Peyer's patch (tissue), 4 donors: ENCODE data around the gene ANKS1A. TPM values are rescaled to one million over a fixed set of nuclear protein-coding genes. Genes with fewer than 3 reads are reported as not detected.

Experiments used
- DNase-seq, 3 donors: peaks; one replicate each; pipeline ENCODE4 v3.0.0-alpha.2; 2017 to 2019
- H3K27ac ChIP-seq, 4 donors: fragments of 200-600 bp; sonication (generic); one replicate each; pipeline ENCODE4 v1.5.1; 2016 to 2019
- H3K27me3 ChIP-seq, 2 donors: fragments of 200-600 bp; sonication (generic); one replicate each; pipeline ENCODE4 v1.5.1; 2019
- H3K36me3 ChIP-seq, 3 donors: fragments of 200-600 bp; sonication (generic); one replicate each; pipeline ENCODE4 v1.5.1; 2016 to 2019
- H3K4me1 ChIP-seq, 4 donors: fragments of 200-600 bp; sonication (generic); one replicate each; pipeline ENCODE4 v1.5.1; 2016 to 2019
- H3K4me3 ChIP-seq, 4 donors: fragments of 200-600 bp; sonication (generic); 1 replicate in 3 of 4; 2 replicates in 1 of 4; pipeline ENCODE4 v1.5.1; 2016 to 2019; ENCODE audit warnings: mild to moderate bottlenecking in 1 of 4
- H3K9me3 ChIP-seq, 4 donors: fragments of 200-600 bp; sonication (generic); one replicate each; pipeline ENCODE4 v1.5.1; 2016 to 2019; ENCODE audit warnings: mild to moderate bottlenecking in 1 of 4
- POLR2A ChIP-seq, 2 donors: fragments of 450-650 bp; IDR thresholded peaks; one replicate each; pipeline ENCODE4 v1.5.1; 2017; ENCODE audit warnings: antibody characterized with exemption in 2 of 2, mild to moderate bottlenecking in 2 of 2, moderate library complexity in 2 of 2
- total RNA-seq, 4 donors: library from RNA; depleted of rRNA; stranded (reverse); fragments of >200 nt; gene quantifications; one replicate each; pipeline ENCODE4 v1.1.0, GENCODE V29; 2016
- TF ChIP-seq, protein P1 (sequence below), 6 experiments: fragments of 450-650 bp in 4 of 6; fragments of 200-600 bp in 2 of 6; sonication (generic) in 1 of 6; IDR thresholded peaks; one replicate each; pipeline ENCODE4 v1.5.1; 2017 to 2019; ENCODE audit warnings: antibody characterized with exemption in 6 of 6, mild to moderate bottlenecking in 3 of 6, moderate library complexity in 1 of 6

Gene ANKS1A
- total RNA-seq, 4 donors from 2014 or later: 24.3 to 42.1 (median 31.9) TPM

DNA sequence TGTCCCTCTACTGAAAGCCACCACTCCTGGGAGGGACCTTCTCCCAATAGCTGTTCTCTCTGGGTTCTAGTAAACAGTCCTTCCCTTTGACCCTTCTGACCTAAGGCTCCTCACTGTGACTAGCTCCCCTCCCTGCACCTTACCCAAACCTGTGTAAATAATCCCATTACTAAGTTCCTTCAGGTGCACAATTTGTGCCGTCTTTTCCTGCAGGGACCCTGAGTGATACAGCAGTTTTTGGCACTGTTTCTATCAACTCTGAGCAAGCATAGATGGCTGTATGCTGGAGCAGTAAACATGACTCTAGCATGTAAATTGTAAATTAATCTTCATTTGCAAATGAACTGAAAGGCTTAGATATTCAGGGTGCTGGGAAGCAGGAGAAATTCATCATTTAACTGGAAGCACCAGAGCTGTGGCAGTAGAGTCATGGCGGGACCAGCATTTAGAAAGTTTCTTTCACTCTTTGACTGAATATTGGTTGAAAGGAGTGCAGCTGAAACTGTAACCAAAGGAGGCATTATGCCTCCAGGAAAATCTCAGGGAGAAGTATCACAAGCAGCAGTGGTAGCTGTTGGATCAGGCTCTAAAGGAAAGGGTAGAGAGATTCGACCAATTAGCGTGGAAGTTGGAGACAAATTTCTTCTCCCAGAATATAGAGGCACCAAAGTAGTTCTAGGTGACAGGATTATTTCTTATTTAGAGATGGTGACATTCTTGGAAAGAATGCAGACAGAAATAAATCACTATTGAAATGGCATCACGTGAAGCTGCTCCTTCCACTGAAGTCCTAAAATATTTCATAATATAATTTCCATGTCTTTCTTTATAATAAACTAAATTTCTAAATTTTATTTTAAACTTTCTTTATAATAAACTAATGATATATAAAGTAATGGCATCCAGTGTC lies 134.3 kb downstream of the ANKS1A start:
- peak overlapping the region in 1 of 4 donors; percentile 69 for H3K27ac ChIP-seq

GRCh38 chr6:35024551-35025054 lies 135.5 kb downstream of the ANKS1A start:
- no peak overlapping the region for H3K4me3 ChIP-seq
- peak in 1 of 3 donors; percentile 66 for DNase-seq
- H3K27ac ChIP-seq: peak overlapping the region in 3 of 4 donors; percentile 47 to 69 (median 61)
- H3K9me3 ChIP-seq: no peaks in the 10 kb centered on the region
- no peaks in the 10 kb centered on the region for H3K27me3 ChIP-seq
- no peak for TF ChIP-seq POLR2A (IDR thresholded peaks at IDR 0.05)
- TF ChIP-seq, protein P1, sequence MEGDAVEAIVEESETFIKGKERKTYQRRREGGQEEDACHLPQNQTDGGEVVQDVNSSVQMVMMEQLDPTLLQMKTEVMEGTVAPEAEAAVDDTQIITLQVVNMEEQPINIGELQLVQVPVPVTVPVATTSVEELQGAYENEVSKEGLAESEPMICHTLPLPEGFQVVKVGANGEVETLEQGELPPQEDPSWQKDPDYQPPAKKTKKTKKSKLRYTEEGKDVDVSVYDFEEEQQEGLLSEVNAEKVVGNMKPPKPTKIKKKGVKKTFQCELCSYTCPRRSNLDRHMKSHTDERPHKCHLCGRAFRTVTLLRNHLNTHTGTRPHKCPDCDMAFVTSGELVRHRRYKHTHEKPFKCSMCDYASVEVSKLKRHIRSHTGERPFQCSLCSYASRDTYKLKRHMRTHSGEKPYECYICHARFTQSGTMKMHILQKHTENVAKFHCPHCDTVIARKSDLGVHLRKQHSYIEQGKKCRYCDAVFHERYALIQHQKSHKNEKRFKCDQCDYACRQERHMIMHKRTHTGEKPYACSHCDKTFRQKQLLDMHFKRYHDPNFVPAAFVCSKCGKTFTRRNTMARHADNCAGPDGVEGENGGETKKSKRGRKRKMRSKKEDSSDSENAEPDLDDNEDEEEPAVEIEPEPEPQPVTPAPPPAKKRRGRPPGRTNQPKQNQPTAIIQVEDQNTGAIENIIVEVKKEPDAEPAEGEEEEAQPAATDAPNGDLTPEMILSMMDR (IDR thresholded peaks at IDR 0.05): peak in 2 of 6 experiments; percentile 14 to 15
- H3K4me1 ChIP-seq: peaks cover 0 to 31% (median 0%) of the 10 kb centered on the region in 4 donors
- peaks cover 0 to 11% (median 0%) of the 10 kb centered on the region in 3 donors for H3K36me3 ChIP-seq

More for the DNA sequence above, 134.3 kb downstream of the ANKS1A start:
- no peak for TF ChIP-seq POLR2A (IDR thresholded peaks at IDR 0.05)
- TF ChIP-seq, protein P1 (IDR thresholded peaks at IDR 0.05): no peak
- H3K9me3 ChIP-seq: no peaks in the 10 kb centered on the region
- peaks cover 0 to 31% (median 0%) of the 10 kb centered on the region in 4 donors for H3K4me1 ChIP-seq
- H3K4me3 ChIP-seq: no peak overlapping the region
- no peaks in the 10 kb centered on the region for H3K27me3 ChIP-seq
- peaks cover 0 to 11% (median 0%) of the 10 kb centered on the region in 3 donors for H3K36me3 ChIP-seq
- no peak for DNase-seq

- Histone ChIP-seq H3K27ac (peak overlapping the region in 3 of 4 donors; percentile 39 to 69 (median 47)), H3K4me3 (no peak overlapping the region), H3K27me3 (no peaks in the 10 kb centered on the region), H3K9me3 (no peaks in the 10 kb centered on the region), H3K4me1 (peaks cover 0 to 31% (median 0%) of the 10 kb centered on the region in 4 donors), H3K36me3 (peaks cover 0 to 11% (median 0%) of the 10 kb centered on the region in 3 donors)
- TF ChIP-seq, protein P1 (IDR thresholded peaks at IDR 0.05): no peak
- no peak for TF ChIP-seq POLR2A (IDR thresholded peaks at IDR 0.05)
- DNase-seq: no peak
Measured at GRCh38 chr6:35025232-35026188, 136.5 kb downstream of the ANKS1A start.

DNA sequence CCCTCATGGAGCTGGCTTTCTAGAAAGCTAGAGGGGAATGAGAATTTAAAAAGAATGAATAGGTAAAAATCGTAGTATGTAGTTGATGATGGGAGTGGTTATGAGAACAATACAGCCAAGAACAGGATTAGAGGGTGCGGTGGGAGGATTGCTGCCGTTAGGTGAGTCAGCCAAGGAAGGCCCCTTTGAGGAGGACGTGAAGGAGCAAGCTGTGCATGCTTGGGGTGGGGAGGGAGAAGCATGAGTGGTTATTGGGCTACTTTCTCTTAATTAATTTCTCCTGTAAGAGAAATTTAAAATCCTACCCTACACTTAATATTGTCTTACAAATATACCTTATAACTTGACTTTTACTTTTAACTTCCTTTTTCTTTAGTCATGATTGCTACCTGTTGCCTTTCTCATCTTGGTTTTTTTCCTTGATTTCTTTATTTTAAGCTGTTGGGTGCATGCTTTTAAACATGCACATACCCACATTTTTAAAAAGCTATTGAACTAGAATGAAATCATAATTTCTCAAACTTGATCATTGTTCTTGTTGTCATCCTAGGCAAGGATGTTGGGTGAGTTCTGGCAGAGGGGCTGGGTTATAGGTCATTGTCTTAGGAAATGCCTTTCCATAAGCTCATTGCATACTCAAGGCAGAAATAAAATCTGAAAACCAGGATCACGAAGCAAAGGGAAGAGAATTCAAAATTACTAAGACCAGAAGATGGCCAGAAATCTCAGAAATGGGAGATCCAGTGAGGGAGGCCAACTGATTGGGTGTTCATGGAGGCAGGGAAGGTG lies 137.6 kb downstream of the ANKS1A start:
- no peak for DNase-seq

More for the DNA sequence above, 137.6 kb downstream of the ANKS1A start:
- H3K27ac ChIP-seq: peak overlapping the region in 1 of 4 donors; percentile 69
- TF ChIP-seq, protein P1 (IDR thresholded peaks at IDR 0.05): no peak
- no peak for TF ChIP-seq POLR2A (IDR thresholded peaks at IDR 0.05)
- peaks cover 0 to 38% (median 0%) of the 10 kb centered on the region in 4 donors for H3K4me1 ChIP-seq
- H3K27me3 ChIP-seq: no peaks in the 10 kb centered on the region
- peaks cover 0 to 6% (median 0%) of the 10 kb centered on the region in 3 donors for H3K36me3 ChIP-seq
- no peaks in the 10 kb centered on the region for H3K9me3 ChIP-seq
- no peak overlapping the region for H3K4me3 ChIP-seq
